CD14-positive monocyte (primary cell): Measurements from ENCODE around the gene XXYLT1. TPM values are rescaled to one million over a fixed set of nuclear protein-coding genes. Genes with fewer than 3 reads are reported as not detected.

Source experiments
- DNase-seq, 3 donors: peaks; one replicate each; pipeline ENCODE4 v3.0.0-alpha.2; 2011 to 2022
- H2AFZ ChIP-seq: 2 replicates; pipeline ENCODE4 v1.6.0; 2012; ENCODE audit warnings: mild to moderate bottlenecking, low read depth, low read length, inconsistent platforms; ENCODE audit not compliant: insufficient read depth, poor library complexity, severe bottlenecking
- H3K27ac ChIP-seq, 2 donors: 1 replicate in 1 of 2; 2 replicates in 1 of 2; pipeline ENCODE4 v1.5.1; 2012 to 2013; ENCODE audit warnings: low read length in 2 of 2, control low read depth in 1 of 2, inconsistent platforms in 1 of 2, low read depth in 1 of 2, mild to moderate bottlenecking in 1 of 2
- H3K27me3 ChIP-seq, 2 donors: one replicate each; pipeline versions ENCODE4 v1.6.0 to v1.6.1; 2011 to 2013; ENCODE audit warnings: low read length in 2 of 2; ENCODE audit not compliant: control insufficient read depth in 2 of 2, insufficient read depth in 2 of 2
- H3K36me3 ChIP-seq, 2 donors: replicated peaks in 1 of 2; 1 replicate in 1 of 2; 2 replicates in 1 of 2; pipeline versions ENCODE4 v1.5.1 to v1.6.1; 2012 to 2013; ENCODE audit warnings: low read length in 2 of 2, control low read depth in 1 of 2, inconsistent platforms in 1 of 2, mild to moderate bottlenecking in 1 of 2; ENCODE audit not compliant: insufficient read depth in 2 of 2, control insufficient read depth in 1 of 2
- H3K4me1 ChIP-seq, 2 donors: 1 replicate in 1 of 2; 2 replicates in 1 of 2; pipeline versions ENCODE4 v1.5.1 to v1.6.1; 2012 to 2013; ENCODE audit warnings: low read length in 2 of 2, control low read depth in 1 of 2, inconsistent platforms in 1 of 2, mild to moderate bottlenecking in 1 of 2, moderate library complexity in 1 of 2; ENCODE audit not compliant: insufficient read depth in 2 of 2, control insufficient read depth in 1 of 2
- H3K4me2 ChIP-seq: replicated peaks from 2 replicates; pipeline ENCODE3; 2012; ENCODE audit warnings: low read length, moderate library complexity, mild to moderate bottlenecking; ENCODE audit not compliant: poor library complexity, severe bottlenecking; ENCODE audit errors: extremely low read depth
- H3K4me3 ChIP-seq, 3 experiments: fragments of 200-600 bp in 1 of 3; sonication (generic) in 1 of 3; replicated peaks in 1 of 3; 1 replicate in 2 of 3; 2 replicates in 1 of 3; pipeline ENCODE4 v1.5.1; 2011 to 2013; ENCODE audit warnings: low read length in 3 of 3, mild to moderate bottlenecking in 3 of 3, control low read depth in 2 of 3, low read depth in 2 of 3, inconsistent platforms in 1 of 3, moderate library complexity in 1 of 3
- H3K79me2 ChIP-seq: 2 replicates; pipeline ENCODE4 v1.6.0; 2012; ENCODE audit warnings: mild to moderate bottlenecking, control low read depth, inconsistent platforms, low read length, moderate library complexity; ENCODE audit not compliant: insufficient read depth
- H3K9ac ChIP-seq: 2 replicates; pipeline ENCODE4 v1.6.0; 2017; ENCODE audit warnings: low read length, mild to moderate bottlenecking; ENCODE audit not compliant: insufficient read depth, poor library complexity, severe bottlenecking
- H3K9me3 ChIP-seq, 2 donors: replicated peaks in 1 of 2; 1 replicate in 1 of 2; 2 replicates in 1 of 2; pipeline versions ENCODE4 v1.5.1 to v1.6.1; 2012 to 2013; ENCODE audit warnings: low read length in 2 of 2, control low read depth in 1 of 2; ENCODE audit not compliant: control insufficient read depth in 1 of 2, insufficient read depth in 1 of 2
- H4K20me1 ChIP-seq: 2 replicates; pipeline ENCODE4 v1.6.0; 2012; ENCODE audit warnings: mild to moderate bottlenecking, low read length, control low read depth, moderate library complexity; ENCODE audit not compliant: insufficient read depth
- H3K27ac Mint-ChIP-seq, 7 donors: one replicate each; pipeline ENCODE4 v1.8.0; 2020; ENCODE audit warnings: mild to moderate bottlenecking in 7 of 7, mixed read lengths in 7 of 7, moderate library complexity in 6 of 7, inconsistent platforms in 2 of 7
- H3K27me3 Mint-ChIP-seq, 3 donors: one replicate each; pipeline ENCODE4 v1.8.0; 2021 to 2022; ENCODE audit warnings: low read depth in 3 of 3, mild to moderate bottlenecking in 3 of 3, mixed read lengths in 3 of 3, moderate library complexity in 3 of 3, inconsistent platforms in 1 of 3
- H3K36me3 Mint-ChIP-seq, 2 donors: one replicate each; pipeline ENCODE4 v1.8.0; 2020; ENCODE audit warnings: mixed read lengths in 2 of 2, inconsistent platforms in 1 of 2, mild to moderate bottlenecking in 1 of 2
- H3K4me1 Mint-ChIP-seq: one replicate; pipeline ENCODE4 v1.8.0; 2020; ENCODE audit warnings: mild to moderate bottlenecking, mixed read lengths
- H3K4me3 Mint-ChIP-seq, 2 donors: one replicate each; pipeline ENCODE4 v1.8.0; 2020; ENCODE audit warnings: mild to moderate bottlenecking in 2 of 2, mixed read lengths in 2 of 2, moderate library complexity in 1 of 2
- H3K9me3 Mint-ChIP-seq, 7 donors: one replicate each; pipeline ENCODE4 v1.8.0; 2020 to 2022; ENCODE audit warnings: mixed read lengths in 7 of 7, mild to moderate bottlenecking in 6 of 7, moderate library complexity in 6 of 7, inconsistent platforms in 2 of 7
- WGBS: methylation state at CpG from one replicate; pipeline ENCODE4 v1.1.5; 2013; ENCODE audit warnings: missing lambda C conversion rate; ENCODE audit not compliant: insufficient coverage; 5-methylcytosine and 5-hydroxymethylcytosine counted together
- intact Hi-C, 2 donors: fragments of 100-400 bp; cut with micrococcal nuclease; formaldehyde crosslinking; loops; one replicate each; pipeline versions ENCODE4 v1.15.0 to v1.15.1; 2023
- polyA plus RNA-seq, 3 donors: library from polyadenylated mRNA; depleted of rRNA in 1 of 3; unstranded in 2 of 3; stranded (reverse) in 1 of 3; fragments of 300-500 nt in 2 of 3; fragments of >200 nt in 1 of 3; fragmentation: Illumina TruSeq in 2 of 3; gene quantifications; 1 replicate in 2 of 3; 2 replicates in 1 of 3; pipeline ENCODE4 v1.2.3, GENCODE V29; 2012 to 2021
- TF ChIP-seq, protein P1 (sequence below): fragments of 200-600 bp; IDR thresholded peaks from one replicate; pipeline ENCODE4 v1.8.0; 2022; ENCODE audit warnings: antibody characterized with exemption, mild to moderate bottlenecking

XXYLT1 gene
- polyA plus RNA-seq, 3 donors, result 11.8 to 13.5 (median 13.2) TPM

DNA sequence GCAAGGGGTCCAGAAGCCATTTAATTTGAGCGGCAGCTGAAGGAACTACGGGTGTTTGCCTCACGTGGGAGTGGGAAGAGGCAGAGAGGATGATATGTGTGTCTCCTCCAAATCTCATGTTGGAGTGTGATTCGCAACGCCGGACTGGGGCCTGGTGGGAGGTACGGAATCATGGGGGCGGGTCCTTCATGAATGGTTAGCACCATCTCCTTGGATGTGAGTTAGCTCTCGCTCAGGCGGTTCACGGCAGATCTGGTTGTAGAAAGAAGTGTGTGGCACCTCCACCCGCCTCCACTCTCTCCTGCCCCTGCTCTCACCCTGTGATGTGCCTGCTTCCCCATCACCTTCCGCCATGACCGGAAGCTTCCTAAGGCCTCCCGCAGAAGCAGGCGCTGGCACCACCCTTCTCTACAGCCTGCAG is 25.4 kb downstream of the XXYLT1 start:
- Histone ChIP-seq H3K27ac (no peak overlapping the region), H3K36me3 (peaks cover 0 to 16% of the 10 kb centered on the region in 2 donors), H3K4me2 (no peak overlapping the region), H3K79me2 (no peaks in the 10 kb centered on the region), H3K9ac (no peak overlapping the region), H4K20me1 (peaks cover 4% of the 10 kb centered on the region), H3K27me3 (no peaks in the 10 kb centered on the region), H3K4me3 (no peak overlapping the region), H3K9me3 (no peaks in the 10 kb centered on the region), H2AFZ (no peak overlapping the region), H3K4me1 (no peaks in the 10 kb centered on the region)
- intact Hi-C loops, result no loop called here
- WGBS, result 98% methylated on average over 16 of the region's 16 CpGs
- TF ChIP-seq, protein P1, sequence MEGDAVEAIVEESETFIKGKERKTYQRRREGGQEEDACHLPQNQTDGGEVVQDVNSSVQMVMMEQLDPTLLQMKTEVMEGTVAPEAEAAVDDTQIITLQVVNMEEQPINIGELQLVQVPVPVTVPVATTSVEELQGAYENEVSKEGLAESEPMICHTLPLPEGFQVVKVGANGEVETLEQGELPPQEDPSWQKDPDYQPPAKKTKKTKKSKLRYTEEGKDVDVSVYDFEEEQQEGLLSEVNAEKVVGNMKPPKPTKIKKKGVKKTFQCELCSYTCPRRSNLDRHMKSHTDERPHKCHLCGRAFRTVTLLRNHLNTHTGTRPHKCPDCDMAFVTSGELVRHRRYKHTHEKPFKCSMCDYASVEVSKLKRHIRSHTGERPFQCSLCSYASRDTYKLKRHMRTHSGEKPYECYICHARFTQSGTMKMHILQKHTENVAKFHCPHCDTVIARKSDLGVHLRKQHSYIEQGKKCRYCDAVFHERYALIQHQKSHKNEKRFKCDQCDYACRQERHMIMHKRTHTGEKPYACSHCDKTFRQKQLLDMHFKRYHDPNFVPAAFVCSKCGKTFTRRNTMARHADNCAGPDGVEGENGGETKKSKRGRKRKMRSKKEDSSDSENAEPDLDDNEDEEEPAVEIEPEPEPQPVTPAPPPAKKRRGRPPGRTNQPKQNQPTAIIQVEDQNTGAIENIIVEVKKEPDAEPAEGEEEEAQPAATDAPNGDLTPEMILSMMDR, result no peak
- Mint-ChIP-seq H3K27me3 (no peaks in the 10 kb centered on the region), H3K4me1 (peaks cover 3% of the 10 kb centered on the region), H3K36me3 (peaks cover 18 to 41% of the 10 kb centered on the region in 2 donors), H3K4me3 (no peak overlapping the region), H3K9me3 (peaks cover 0 to 3% (median 0%) of the 10 kb centered on the region in 7 donors), H3K27ac (no peak overlapping the region)
- DNase-seq, result no peak

DNA sequence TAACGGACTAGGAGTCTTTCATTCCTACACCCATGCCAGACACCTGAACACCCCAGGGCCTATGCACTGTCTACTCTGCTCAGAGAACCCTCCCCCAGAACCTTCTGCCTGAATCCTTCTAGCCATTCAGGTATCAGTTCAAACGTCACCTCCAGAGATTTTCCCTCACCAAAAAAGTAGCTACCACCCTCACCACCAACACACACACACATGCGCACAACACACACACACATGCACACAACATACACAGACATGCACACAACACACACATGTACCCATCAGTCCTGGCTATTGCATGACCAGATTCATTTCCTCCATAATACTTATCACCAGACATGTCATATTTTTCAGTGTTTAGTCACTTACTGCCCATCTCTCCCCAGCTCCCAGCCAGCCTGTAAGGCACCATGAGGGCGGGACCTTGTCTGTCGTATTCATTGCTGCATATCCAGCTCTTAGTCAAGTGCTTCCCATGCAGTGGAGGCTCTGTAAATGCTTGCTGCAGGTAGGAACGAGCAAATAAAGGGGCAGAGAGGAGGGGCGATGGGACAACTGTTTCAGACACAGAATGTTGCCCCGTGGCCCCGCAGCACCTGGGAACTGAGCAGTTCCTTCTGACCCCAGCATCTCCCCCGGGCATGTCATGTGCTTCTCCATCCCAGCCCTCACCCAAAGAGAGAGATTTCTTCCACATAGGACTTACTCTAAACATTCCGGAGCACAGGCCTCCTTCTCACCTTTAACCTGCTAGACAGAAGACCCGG is 29.2 kb downstream of the XXYLT1 start:
- Histone ChIP-seq H3K9ac (no peak overlapping the region), H3K79me2 (no peaks in the 10 kb centered on the region), H3K27me3 (no peaks in the 10 kb centered on the region), H3K27ac (no peak overlapping the region), H2AFZ (no peak overlapping the region), H3K9me3 (peaks cover 6 to 14% of the 10 kb centered on the region in 2 donors), H3K4me1 (no peaks in the 10 kb centered on the region), H3K4me3 (no peak overlapping the region), H3K4me2 (no peak overlapping the region), H3K36me3 (peaks cover 0 to 15% of the 10 kb centered on the region in 2 donors), H4K20me1 (no peaks in the 10 kb centered on the region)
- no peaks in the 10 kb centered on the region for H3K4me1 Mint-ChIP-seq
- DNase-seq, result no peak
- H3K9me3 Mint-ChIP-seq, result peaks cover 0 to 14% (median 12%) of the 10 kb centered on the region in 7 donors
- H3K27ac Mint-ChIP-seq, result peak overlapping the region in 1 of 7 donors; percentile 37
- WGBS, result 91% methylated on average over 10 of the region's 12 CpGs
- intact Hi-C loops, result no loop called here
- TF ChIP-seq, protein P1, result no peak
- H3K36me3 Mint-ChIP-seq, result peaks cover 27 to 38% of the 10 kb centered on the region in 2 donors
- H3K4me3 Mint-ChIP-seq, result no peak overlapping the region
- H3K27me3 Mint-ChIP-seq, result no peaks in the 10 kb centered on the region
